ENCODE results near the gene LOX.

DNA sequence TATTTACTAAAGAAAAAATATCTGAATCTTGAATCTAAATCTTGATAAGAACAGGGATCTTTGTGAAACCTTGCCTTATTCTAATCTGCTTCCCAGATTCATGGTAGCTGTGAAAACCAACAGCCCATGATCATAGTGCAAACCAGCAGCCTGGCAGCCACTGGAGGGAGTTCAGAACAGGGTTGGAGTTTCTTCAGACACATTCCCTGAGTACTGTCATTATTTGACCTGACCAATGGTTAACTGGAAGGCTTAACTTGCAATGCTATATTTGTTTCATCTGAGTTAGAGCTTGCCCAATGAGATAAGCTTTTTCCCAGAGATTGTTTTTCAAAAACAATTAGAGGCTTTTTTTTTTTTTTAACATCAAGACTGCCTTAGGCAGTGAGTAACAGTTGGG lies 47.8 kb downstream of the LOX start:
- no peak for TF ChIP-seq SMC3 (conservative IDR thresholded peaks at IDR 0.05; ENCODE audit: insufficient read depth, low read depth, low read length)
- TF ChIP-seq MTF1 (CRISPR knock-in tag; IDR thresholded peaks at IDR 0.05; ENCODE audit: borderline replicate concordance) = no peak
- TF ChIP-seq YY1 (IDR thresholded peaks at IDR 0.05; ENCODE audit: borderline replicate concordance in 1 of 3, control insufficient read depth in 1 of 3, extremely low read depth in 1 of 3, insufficient read depth in 3 of 3, insufficient read length in 1 of 3, insufficient replicate concordance in 2 of 3, low read depth in 1 of 3, low read length in 2 of 3) = no peak

Measured in K562 (cell line).